Activated naive CD8-positive, alpha-beta T cell treated with anti-CD3 and anti-CD28 coated beads, Interleukin-2, amount 50 U/mL, for 24 hours (primary cell): ENCODE data around the gene THOC6.

ENCODE experiments used
- ATAC-seq: fragments of 150-1000 bp; cut with Tn5 transposase; one replicate; pipeline ENCODE4 v1.10.0; 2021
- DNase-seq: peaks from one replicate; pipeline ENCODE4 v3.0.0; 2021
- H3K27ac Mint-ChIP-seq: one replicate; pipeline ENCODE4 v1.8.0; 2021; ENCODE audit warnings: mild to moderate bottlenecking, mixed read lengths
- H3K27me3 Mint-ChIP-seq: one replicate; pipeline ENCODE4 v1.8.0; 2021; ENCODE audit warnings: mixed read lengths
- H3K36me3 Mint-ChIP-seq: one replicate; pipeline ENCODE4 v1.8.0; 2021; ENCODE audit warnings: low read depth, mixed read lengths
- H3K4me1 Mint-ChIP-seq: one replicate; pipeline ENCODE4 v1.8.0; 2021; ENCODE audit warnings: mixed read lengths
- H3K4me3 Mint-ChIP-seq: one replicate; pipeline ENCODE4 v1.8.0; 2021; ENCODE audit warnings: mild to moderate bottlenecking, moderate library complexity, mixed read lengths
- H3K9me3 Mint-ChIP-seq: one replicate; pipeline ENCODE4 v1.8.0; 2021; ENCODE audit warnings: mixed read lengths

The THOC6 gene

DNA sequence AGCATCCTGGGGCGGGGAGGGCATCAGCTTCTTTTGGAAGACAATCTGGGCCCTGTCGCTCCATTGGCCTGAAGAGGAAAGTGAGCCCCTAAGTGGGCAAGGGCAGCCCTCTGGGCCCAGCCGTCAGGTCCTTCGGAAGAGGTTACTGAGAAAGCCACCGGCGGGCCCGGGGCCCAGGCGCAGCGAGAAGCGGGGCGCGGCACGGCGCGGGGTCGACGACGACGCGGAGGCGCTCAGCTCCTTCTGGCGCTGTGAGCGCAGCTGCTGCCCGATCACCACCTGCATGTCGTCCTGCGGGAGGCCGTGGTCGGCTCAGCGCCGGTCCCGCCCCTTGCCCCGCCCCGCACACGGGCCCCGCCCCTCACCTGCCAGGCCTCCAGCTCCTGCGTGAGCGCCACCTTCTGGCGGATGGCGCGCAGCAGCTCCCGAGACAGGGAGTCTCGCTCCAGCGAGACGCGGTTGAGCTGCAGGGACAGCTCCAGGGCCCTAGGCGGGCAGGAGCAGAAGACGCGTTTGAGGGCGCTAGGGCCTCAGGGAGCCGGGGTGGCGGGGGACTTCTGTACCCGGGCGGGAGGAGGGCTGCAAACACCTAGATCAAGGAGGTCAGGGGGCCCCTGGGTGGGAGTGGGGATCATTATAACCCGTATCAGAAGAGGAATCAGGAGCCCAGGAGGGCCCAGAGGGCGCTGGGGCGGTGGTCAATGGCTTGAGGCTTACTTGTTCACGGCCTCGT is 4.3 kb downstream of the THOC6 start:
- no peaks in the 10 kb centered on the region for H3K9me3 Mint-ChIP-seq
- peaks cover 8% of the 10 kb centered on the region for H3K36me3 Mint-ChIP-seq
- peaks cover 36% of the 10 kb centered on the region for H3K27me3 Mint-ChIP-seq
- peaks cover 35% of the 10 kb centered on the region for H3K4me1 Mint-ChIP-seq
- DNase-seq (peak; percentile 92), ATAC-seq (peak; percentile 45)
- no peak overlapping the region for H3K27ac Mint-ChIP-seq
- H3K4me3 Mint-ChIP-seq = no peak overlapping the region

DNA sequence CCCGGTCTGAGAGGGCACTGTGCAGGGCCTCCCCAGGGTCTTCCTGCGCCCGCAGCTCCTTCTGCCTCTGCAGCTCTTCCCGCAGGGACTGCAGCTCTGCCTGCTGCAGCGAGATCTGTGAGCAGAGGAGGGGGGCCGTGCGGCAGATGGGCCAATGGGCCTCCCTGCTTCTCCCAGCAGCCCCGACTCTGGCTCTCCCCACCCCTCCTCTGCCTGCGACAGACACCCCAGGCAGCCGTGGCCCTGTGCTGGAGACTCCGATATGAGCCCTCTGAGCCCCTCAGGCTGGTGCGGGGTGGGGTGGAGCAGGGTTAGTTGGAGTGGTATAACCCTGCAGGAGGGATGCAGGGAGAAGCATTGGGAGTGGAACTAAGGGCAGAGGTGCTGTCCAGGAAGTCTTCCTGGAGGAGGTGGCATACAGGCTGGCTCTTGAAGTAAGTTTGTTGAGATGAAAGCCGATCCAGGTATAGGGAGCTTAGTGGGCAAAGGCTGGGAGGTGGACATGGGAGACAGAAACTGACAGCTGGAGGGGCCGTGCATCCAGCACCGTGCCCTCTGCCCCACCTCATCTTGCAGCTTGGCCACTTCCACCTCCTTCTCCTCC is 5.0 kb downstream of the THOC6 start:
- Mint-ChIP-seq H3K36me3 (peaks cover 8% of the 10 kb centered on the region), H3K27me3 (peaks cover 43% of the 10 kb centered on the region), H3K9me3 (no peaks in the 10 kb centered on the region), H3K4me3 (no peak overlapping the region), H3K27ac (no peak overlapping the region), H3K4me1 (peaks cover 30% of the 10 kb centered on the region)
- DNase-seq (no peak), ATAC-seq (no peak)

DNA sequence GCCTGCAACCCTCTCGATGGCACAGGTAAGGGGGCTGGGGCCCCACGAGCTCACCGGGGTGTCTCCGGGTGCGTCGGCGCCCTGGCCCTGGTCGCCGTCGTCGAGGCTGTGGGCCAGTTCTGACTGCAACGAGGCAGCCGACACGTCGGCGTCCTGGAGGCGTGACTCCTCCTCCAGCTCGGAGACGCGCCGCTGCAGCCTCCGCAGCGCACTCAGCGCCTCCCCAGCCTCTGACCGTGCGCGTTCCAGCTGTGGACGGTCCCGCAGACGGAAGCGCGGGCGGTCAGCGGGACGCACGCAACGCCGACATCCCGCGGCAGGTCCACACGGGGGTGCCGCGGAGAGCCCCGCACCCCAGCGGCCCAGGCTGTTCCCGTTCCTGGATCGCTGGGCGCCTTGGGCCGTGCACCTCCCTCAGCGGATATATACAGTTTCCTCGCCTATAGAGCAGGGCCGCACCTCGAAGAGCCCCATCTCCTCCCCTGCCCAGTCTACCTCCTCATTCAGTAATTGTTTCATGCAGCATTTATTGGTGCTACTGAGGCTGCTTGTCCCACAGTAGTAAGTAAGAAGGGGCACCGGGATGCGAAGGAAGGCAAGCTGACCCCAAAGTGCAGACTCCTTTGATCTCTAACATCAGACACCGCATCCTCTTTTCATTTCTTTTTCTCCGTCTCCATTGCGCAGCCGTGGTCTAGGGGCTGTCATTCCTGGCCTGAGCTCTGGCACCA is 5.8 kb downstream of the THOC6 start:
- Mint-ChIP-seq H3K27ac (no peak overlapping the region), H3K4me1 (peaks cover 24% of the 10 kb centered on the region), H3K9me3 (no peaks in the 10 kb centered on the region), H3K4me3 (peak overlapping the region; percentile 22), H3K27me3 (peaks cover 51% of the 10 kb centered on the region), H3K36me3 (peaks cover 8% of the 10 kb centered on the region)
- ATAC-seq = peak; percentile 26
- DNase-seq = peak; percentile 65

DNA sequence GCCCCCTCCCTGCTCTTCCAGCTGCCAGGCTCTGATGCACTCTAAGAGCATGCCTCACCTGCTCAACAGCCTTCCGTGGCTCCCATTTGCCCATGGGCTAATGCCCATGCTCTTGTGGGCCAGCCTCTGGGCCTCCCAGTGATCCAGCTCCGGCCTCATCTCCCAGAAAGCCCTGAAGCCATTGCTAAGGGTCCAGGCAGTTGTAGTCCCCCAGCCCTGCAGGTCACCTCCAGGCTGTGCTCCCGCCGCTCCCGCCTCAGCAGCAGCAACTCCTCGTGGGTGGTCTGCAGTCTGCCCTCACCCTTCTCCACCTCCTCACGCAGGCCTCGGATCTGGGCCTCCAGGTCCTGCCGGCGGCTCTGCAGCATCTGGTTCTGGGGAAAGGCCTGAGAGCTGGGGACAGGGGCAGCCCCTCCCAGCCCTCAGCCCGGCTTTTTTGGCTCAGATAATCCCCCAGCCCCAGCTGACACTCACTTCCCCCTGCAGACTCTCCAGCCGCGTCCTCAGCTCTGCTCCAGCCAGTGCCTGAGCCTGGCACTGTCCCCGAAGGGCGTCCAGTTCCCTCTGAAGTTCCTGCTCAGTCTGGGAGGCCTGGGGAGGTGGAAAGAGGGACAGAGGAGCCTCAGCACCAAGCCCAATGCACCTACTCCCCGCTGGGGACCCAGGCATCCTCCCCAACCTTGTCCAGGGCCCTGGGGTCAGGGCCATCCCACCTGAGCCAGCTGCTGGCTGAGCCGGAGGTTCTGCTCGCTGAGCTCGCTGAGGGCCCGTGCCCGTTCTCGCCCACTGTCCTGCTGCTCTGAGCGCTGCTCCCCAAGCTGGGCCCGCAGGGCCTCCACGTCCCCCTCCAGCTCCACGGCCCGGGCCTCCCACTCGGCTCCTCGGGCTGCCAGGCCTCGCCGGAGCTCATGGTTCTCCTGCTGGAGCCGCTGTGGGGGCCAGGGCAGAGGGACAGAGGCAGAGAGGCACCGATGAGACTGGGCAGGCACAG is 6.7 kb downstream of the THOC6 start:
- no peak for ATAC-seq
- Mint-ChIP-seq H3K4me3 (peak overlapping the region; percentile 22), H3K36me3 (peaks cover 8% of the 10 kb centered on the region), H3K4me1 (peaks cover 22% of the 10 kb centered on the region), H3K9me3 (no peaks in the 10 kb centered on the region), H3K27me3 (peaks cover 57% of the 10 kb centered on the region), H3K27ac (no peak overlapping the region)
- no peak for DNase-seq

DNA sequence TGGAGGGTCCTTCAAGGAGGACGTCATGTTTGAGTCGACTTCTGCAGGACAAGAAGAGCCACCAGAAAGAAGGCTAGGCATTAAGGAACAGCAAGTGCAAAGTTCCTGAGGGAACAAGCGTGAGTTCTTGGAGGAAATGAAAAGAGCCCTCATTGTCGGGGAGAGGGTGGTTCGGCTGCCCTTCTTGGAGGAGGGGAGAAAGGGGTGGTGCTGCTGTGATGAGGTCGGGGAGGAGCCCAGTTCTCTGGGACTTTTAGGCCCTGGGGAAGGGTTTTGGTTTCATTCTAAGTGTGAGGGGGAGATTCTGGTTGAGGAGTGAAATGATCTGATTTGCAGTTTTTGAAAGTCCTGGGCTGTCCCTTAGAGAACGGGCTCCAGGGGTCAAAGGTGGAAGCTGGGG is 8.8 kb downstream of the THOC6 start:
- DNase-seq (no peak), ATAC-seq (no peak)
- H3K9me3 Mint-ChIP-seq = no peaks in the 10 kb centered on the region
- H3K4me1 Mint-ChIP-seq = peaks cover 26% of the 10 kb centered on the region
- H3K27me3 Mint-ChIP-seq = peaks cover 70% of the 10 kb centered on the region
- H3K4me3 Mint-ChIP-seq = no peak overlapping the region
- H3K36me3 Mint-ChIP-seq = no peaks in the 10 kb centered on the region
- no peak overlapping the region for H3K27ac Mint-ChIP-seq

DNA sequence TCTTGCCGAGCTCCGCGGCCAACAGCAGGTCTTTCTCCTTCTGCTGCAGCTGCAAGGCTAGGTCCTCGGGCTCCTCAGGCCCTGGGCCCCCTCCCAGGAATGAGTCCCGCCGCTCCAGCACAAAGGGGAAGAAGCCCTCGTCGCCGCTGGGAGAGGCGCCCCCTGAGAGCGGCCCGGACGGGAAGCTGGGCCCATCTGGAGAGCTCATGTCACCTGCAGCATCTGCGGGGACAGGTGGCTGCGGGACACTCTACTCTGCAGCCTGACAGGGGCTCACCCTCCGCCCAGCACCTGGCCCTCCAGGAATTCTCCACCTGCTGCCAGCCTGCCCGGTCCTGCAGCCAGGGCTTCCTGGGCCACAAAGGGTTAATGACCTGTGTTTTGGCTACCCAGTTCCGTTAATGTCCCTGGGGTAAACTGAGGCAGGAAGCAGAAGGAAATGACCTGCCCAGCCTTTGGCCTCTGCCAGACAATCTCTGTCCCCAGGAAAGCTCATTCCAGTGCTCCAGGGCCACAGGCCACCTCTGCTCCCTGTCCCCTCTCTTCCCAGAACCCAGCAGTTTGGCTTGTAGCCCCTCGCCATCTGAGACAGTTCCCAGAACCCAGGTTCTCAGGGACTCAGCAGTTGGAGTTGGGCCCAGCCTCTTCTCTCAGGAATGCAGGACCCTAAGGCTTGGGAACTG is 11.6 kb downstream of the THOC6 start:
- Mint-ChIP-seq H3K27ac (no peak overlapping the region), H3K9me3 (no peaks in the 10 kb centered on the region), H3K36me3 (no peaks in the 10 kb centered on the region), H3K4me3 (no peak overlapping the region), H3K27me3 (peaks cover 76% of the 10 kb centered on the region), H3K4me1 (peaks cover 8% of the 10 kb centered on the region)
- DNase-seq (no peak), ATAC-seq (no peak)

DNA sequence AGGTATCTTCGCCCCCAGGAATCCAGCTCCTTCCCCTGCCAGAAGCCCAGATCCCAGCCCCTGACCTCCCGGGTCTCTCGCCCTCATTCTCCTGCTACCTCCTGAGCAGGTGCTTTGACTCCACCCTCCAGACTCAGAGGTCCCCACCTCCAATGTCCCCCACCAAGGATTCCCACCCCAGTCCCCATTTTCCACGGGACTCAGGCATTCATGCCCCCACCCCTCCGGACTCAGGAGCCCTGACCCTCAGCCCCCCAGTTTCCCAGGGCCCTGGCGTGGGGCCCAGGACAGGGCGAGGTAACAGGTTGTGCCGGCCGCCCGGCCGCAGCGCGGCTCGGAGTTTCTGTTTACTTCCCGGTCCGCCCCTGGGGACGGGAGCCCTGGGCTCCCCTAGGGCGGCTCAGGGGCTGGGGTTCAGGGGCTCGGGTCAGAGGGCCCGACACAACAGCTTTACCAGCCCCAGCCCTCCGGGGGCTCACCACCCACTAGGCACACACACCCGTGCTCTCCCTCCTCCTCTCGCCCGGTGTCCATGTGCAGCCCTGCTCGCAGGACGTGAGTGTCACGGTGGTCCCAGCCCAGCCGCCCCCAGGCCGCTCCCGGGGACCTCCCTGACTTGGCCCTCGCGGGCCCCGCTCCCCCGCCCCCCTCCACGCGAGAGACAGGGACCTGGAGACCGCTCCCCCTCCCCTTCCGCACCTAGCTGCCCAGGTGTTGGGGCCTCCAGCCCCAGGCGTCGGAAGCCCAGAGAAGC is 12.3 kb downstream of the THOC6 start:
- peaks cover 75% of the 10 kb centered on the region for H3K27me3 Mint-ChIP-seq
- H3K9me3 Mint-ChIP-seq = no peaks in the 10 kb centered on the region
- ATAC-seq = no peak
- no peak overlapping the region for H3K27ac Mint-ChIP-seq
- no peak overlapping the region for H3K4me3 Mint-ChIP-seq
- H3K4me1 Mint-ChIP-seq = peaks cover 8% of the 10 kb centered on the region
- no peak for DNase-seq
- no peaks in the 10 kb centered on the region for H3K36me3 Mint-ChIP-seq

DNA sequence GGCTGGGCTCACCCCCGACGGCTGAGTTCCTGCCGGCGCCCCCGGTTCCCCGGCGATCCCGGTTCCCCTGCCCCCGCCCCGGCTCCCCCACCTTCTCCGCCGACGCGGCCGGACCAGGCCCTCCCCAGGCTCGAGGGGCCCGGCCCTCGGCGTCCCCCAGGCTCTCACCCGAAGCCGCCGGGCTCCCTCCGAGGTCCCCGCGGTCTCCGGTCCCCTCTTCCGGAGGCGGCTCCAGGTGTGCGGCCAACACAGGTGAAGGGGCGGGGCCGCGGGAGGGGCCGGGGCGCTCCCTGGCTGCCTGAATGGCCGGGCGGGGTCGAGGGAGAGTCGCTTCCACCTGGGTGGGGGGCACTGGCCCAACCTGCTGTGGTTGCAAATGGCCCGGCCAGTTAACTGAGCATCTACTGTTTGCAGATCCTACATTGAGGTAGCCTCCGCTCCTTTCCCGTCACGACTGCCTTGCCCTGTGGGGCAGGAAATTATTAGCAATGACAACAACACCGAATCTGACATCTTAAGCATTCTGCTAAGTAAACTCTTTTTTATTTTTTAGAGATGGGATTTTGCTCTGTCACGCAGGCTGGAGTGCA is 13.0 kb downstream of the THOC6 start, which contains the start of gene BICDL2:
BICDL2 (minus strand) TSS at position 219 of the 590 bp plus-strand sequence. CDS start 1,448 bp downstream, outside the sequence.
- Mint-ChIP-seq H3K4me1 (peaks cover 8% of the 10 kb centered on the region), H3K27me3 (peaks cover 77% of the 10 kb centered on the region), H3K36me3 (no peaks in the 10 kb centered on the region), H3K4me3 (no peak within 1 kb of the TSS), H3K27ac (no peak within 1 kb of the TSS), H3K9me3 (no peaks in the 10 kb centered on the region)
- DNase-seq (no peak), ATAC-seq (no peak)

DNA sequence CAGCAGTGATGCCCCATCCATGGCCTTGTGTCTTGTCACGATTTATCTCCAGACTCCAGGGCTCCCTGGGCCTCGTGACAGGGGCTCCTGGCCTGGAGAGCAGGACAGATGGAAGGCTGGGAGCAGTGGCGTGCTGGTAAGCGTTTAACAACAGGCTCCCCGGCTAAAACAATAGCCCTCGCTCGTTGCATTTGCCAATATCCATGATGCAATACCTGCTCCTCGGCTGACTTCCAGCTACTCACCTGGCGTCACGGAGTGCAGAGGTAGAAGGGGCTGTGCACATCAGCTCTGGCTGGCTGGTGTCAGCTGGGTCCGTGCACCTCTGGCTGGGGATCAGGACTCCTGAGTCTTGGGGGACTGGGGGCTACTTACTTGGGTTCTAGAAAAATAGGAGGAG is 14.4 kb downstream of the THOC6 start:
- Mint-ChIP-seq H3K27me3 (peaks cover 72% of the 10 kb centered on the region), H3K4me3 (no peak overlapping the region), H3K27ac (no peak overlapping the region), H3K4me1 (peaks cover 4% of the 10 kb centered on the region), H3K9me3 (no peaks in the 10 kb centered on the region), H3K36me3 (no peaks in the 10 kb centered on the region)
- ATAC-seq (no peak), DNase-seq (no peak)

DNA sequence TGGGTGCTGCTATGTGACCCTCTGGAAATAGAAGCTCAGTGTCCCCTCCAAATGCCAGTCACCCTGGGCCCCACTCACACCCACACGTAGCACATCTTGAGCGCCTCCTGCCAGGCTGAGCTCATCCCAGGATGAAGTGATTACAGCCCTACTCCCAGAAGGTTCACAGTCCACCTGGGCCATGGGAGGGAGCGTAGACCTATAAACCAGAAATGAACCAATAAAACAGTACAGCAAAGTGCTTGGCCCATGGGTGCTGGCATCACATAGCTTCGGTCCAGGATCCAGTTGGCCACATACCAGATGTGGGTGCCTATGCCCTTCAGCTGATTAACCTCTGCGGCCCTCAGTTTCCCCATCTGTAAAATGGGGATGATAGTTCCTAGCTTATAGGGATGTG is 15.1 kb downstream of the THOC6 start:
- H3K9me3 Mint-ChIP-seq = no peaks in the 10 kb centered on the region
- no peaks in the 10 kb centered on the region for H3K36me3 Mint-ChIP-seq
- peaks cover 72% of the 10 kb centered on the region for H3K27me3 Mint-ChIP-seq
- no peak for ATAC-seq
- H3K27ac Mint-ChIP-seq = no peak overlapping the region
- no peak for DNase-seq
- no peak overlapping the region for H3K4me3 Mint-ChIP-seq
- H3K4me1 Mint-ChIP-seq = peaks cover 4% of the 10 kb centered on the region

DNA sequence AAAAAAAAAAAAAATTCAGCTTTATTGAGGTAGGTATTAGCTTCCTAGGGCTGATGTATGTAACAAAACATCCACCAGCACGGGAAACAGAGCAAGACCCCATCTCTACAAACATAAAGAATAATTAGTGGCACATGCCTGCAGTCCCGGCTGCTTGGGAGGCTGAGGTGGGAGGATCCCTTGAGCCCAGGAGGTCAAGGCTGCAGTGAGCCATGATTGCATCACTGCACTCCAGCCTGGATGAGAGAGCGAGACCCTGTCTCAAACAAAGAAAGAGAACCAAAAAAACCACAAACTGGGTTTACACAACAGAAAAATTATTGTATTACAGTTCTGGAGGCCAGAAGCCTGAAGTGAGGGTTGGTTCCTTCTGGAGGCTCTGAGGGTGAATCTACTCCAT is 18.5 kb downstream of the THOC6 start:
- ATAC-seq (no peak), DNase-seq (no peak)
- Mint-ChIP-seq H3K27me3 (peaks cover 72% of the 10 kb centered on the region), H3K9me3 (no peaks in the 10 kb centered on the region), H3K36me3 (no peaks in the 10 kb centered on the region), H3K27ac (no peak overlapping the region), H3K4me1 (peaks cover 8% of the 10 kb centered on the region), H3K4me3 (no peak overlapping the region)

DNA sequence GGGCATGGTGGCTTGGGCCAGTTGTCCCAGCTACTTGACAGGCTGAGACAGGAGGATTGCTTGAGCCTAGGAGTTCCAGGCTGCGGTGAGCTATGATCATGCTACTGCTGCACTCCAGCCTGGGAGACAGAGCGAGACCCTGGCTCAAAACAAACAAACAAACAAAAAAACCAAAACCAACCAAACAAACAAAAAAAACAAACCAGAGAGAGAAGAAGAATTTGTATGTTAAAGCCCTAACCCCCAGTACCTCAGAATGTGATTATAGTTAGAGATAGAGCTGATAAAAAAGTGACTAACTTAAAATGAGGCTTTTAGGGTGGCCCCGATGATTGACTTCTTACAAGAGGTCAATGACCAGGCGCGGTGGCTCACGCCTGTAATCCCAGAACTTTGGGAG is 20.9 kb downstream of the THOC6 start:
- peak overlapping the region; percentile 36 for H3K4me3 Mint-ChIP-seq
- peaks cover 13% of the 10 kb centered on the region for H3K4me1 Mint-ChIP-seq
- ATAC-seq = no peak
- peaks cover 63% of the 10 kb centered on the region for H3K27me3 Mint-ChIP-seq
- DNase-seq = no peak
- no peak overlapping the region for H3K27ac Mint-ChIP-seq
- H3K9me3 Mint-ChIP-seq = no peaks in the 10 kb centered on the region
- H3K36me3 Mint-ChIP-seq = no peaks in the 10 kb centered on the region
